AG04449 (cell line): ENCODE measurements around the gene ABCG1.
A peak's percentile ranks its signal among the peaks of the same experiment; 100 is the strongest.

Experiments used
- CTCF ChIA-PET: fragments of 350-600 bp; formaldehyde crosslinking; extraction: SDS; loops from one replicate; lab custom pipeline; 2021; ENCODE audit warnings: antibody characterized with exemption; lab: Yijun Ruan, JAX
- POLR2A ChIA-PET: fragments of 400-600, 350-600 bp; formaldehyde crosslinking; extraction: SDS; loops from one replicate; lab custom pipeline; 2020; ENCODE audit warnings: antibody characterized with exemption, inconsistent platforms; lab: Yijun Ruan, JAX
- DNase-seq: peaks from one replicate; pipeline ENCODE4 v3.0.0-alpha.2; 2010; ENCODE audit warnings: low read depth, low spot score
- H3K4me3 ChIP-seq: 2 replicates; pipeline ENCODE4 v1.5.1; 2011; ENCODE audit warnings: low read depth, mild to moderate bottlenecking, control low read depth, low read length
- CTCF ChIP-seq: IDR thresholded peaks from one replicate; pipeline ENCODE4 v1.5.1; 2011; ENCODE audit warnings: mild to moderate bottlenecking, moderate library complexity, low read length, control low read depth, inconsistent platforms; ENCODE audit not compliant: insufficient read depth; ENCODE audit errors: missing control alignments

Gene ABCG1

GRCh38 chr21:42233067-42233961, 14.4 kb downstream of the ABCG1 start:
- POLR2A ChIA-PET, result no interaction called here
- CTCF ChIA-PET, result no interaction called here
- no peak overlapping the region for H3K4me3 ChIP-seq
- no peak for TF ChIP-seq CTCF
- no peak for DNase-seq

GRCh38 chr21:42234041-42234440, 15.1 kb downstream of the ABCG1 start:
- DNase-seq, result no peak
- H3K4me3 ChIP-seq, result no peak overlapping the region
- ChIA-PET CTCF (no interaction called here), POLR2A (no interaction called here)
- TF ChIP-seq CTCF, result no peak

GRCh38 chr21:42234464-42235241, 15.7 kb downstream of the ABCG1 start:
- peak overlapping the region; percentile 10; the same call in 1 of the 2 replicates for H3K4me3 ChIP-seq
- no peak for DNase-seq
- ChIA-PET CTCF (interaction anchor here (1.0 kb wide), 1 partner anchor 24 kb away, joined by 3 read pairs; no protein-coding TSS in a partner anchor), POLR2A (no interaction called here)
- TF ChIP-seq CTCF, result no peak

GRCh38 chr21:42235593-42235992, 16.7 kb downstream of the ABCG1 start:
- ChIA-PET POLR2A (no interaction called here), CTCF (no interaction called here)
- no peak for TF ChIP-seq CTCF
- no peak for DNase-seq
- no peak overlapping the region for H3K4me3 ChIP-seq

GRCh38 chr21:42236014-42236413, 17.1 kb downstream of the ABCG1 start:
- POLR2A ChIA-PET, result no interaction called here
- DNase-seq, result no peak
- no peak for TF ChIP-seq CTCF
- H3K4me3 ChIP-seq, result no peak overlapping the region
- CTCF ChIA-PET, result no interaction called here

GRCh38 chr21:42236693-42237092, 17.8 kb downstream of the ABCG1 start:
- no peak for DNase-seq
- ChIA-PET POLR2A (no interaction called here), CTCF (no interaction called here)
- TF ChIP-seq CTCF, result no peak
- no peak overlapping the region for H3K4me3 ChIP-seq
